ENCODE measurements around the gene CDH4. TPM values are rescaled to one million over a fixed set of nuclear protein-coding genes. Genes with fewer than 3 reads are reported as not detected.

The CDH4 gene
- total and polyA plus RNA-seq, 2 of the 8 experiments (the other 6 are each of a cell fraction or from before 2014, with no cell fraction given) = 4.3 to 7.9 TPM

DNA sequence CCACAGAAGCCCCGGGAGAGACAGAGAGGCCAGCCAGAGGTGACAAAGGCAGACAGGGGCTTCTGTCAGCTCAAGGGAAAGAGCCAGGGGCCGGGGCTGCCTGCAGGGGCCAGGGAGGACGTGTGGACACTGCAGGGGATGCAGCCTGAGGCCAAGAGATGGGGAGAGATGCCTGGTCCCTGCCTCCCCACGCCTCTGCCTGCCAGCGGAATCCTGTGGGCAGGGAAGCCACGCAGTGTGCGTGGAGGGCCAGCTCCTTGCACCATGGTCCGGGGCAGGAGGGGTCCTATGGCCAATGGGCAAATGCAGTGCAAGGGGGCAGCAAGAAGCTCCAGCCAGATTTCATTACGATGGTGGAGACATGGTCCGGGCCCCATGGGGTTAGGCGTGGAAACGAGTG is 224.9 kb downstream of the CDH4 start (continued):
- TF ChIP-seq, protein P1, sequence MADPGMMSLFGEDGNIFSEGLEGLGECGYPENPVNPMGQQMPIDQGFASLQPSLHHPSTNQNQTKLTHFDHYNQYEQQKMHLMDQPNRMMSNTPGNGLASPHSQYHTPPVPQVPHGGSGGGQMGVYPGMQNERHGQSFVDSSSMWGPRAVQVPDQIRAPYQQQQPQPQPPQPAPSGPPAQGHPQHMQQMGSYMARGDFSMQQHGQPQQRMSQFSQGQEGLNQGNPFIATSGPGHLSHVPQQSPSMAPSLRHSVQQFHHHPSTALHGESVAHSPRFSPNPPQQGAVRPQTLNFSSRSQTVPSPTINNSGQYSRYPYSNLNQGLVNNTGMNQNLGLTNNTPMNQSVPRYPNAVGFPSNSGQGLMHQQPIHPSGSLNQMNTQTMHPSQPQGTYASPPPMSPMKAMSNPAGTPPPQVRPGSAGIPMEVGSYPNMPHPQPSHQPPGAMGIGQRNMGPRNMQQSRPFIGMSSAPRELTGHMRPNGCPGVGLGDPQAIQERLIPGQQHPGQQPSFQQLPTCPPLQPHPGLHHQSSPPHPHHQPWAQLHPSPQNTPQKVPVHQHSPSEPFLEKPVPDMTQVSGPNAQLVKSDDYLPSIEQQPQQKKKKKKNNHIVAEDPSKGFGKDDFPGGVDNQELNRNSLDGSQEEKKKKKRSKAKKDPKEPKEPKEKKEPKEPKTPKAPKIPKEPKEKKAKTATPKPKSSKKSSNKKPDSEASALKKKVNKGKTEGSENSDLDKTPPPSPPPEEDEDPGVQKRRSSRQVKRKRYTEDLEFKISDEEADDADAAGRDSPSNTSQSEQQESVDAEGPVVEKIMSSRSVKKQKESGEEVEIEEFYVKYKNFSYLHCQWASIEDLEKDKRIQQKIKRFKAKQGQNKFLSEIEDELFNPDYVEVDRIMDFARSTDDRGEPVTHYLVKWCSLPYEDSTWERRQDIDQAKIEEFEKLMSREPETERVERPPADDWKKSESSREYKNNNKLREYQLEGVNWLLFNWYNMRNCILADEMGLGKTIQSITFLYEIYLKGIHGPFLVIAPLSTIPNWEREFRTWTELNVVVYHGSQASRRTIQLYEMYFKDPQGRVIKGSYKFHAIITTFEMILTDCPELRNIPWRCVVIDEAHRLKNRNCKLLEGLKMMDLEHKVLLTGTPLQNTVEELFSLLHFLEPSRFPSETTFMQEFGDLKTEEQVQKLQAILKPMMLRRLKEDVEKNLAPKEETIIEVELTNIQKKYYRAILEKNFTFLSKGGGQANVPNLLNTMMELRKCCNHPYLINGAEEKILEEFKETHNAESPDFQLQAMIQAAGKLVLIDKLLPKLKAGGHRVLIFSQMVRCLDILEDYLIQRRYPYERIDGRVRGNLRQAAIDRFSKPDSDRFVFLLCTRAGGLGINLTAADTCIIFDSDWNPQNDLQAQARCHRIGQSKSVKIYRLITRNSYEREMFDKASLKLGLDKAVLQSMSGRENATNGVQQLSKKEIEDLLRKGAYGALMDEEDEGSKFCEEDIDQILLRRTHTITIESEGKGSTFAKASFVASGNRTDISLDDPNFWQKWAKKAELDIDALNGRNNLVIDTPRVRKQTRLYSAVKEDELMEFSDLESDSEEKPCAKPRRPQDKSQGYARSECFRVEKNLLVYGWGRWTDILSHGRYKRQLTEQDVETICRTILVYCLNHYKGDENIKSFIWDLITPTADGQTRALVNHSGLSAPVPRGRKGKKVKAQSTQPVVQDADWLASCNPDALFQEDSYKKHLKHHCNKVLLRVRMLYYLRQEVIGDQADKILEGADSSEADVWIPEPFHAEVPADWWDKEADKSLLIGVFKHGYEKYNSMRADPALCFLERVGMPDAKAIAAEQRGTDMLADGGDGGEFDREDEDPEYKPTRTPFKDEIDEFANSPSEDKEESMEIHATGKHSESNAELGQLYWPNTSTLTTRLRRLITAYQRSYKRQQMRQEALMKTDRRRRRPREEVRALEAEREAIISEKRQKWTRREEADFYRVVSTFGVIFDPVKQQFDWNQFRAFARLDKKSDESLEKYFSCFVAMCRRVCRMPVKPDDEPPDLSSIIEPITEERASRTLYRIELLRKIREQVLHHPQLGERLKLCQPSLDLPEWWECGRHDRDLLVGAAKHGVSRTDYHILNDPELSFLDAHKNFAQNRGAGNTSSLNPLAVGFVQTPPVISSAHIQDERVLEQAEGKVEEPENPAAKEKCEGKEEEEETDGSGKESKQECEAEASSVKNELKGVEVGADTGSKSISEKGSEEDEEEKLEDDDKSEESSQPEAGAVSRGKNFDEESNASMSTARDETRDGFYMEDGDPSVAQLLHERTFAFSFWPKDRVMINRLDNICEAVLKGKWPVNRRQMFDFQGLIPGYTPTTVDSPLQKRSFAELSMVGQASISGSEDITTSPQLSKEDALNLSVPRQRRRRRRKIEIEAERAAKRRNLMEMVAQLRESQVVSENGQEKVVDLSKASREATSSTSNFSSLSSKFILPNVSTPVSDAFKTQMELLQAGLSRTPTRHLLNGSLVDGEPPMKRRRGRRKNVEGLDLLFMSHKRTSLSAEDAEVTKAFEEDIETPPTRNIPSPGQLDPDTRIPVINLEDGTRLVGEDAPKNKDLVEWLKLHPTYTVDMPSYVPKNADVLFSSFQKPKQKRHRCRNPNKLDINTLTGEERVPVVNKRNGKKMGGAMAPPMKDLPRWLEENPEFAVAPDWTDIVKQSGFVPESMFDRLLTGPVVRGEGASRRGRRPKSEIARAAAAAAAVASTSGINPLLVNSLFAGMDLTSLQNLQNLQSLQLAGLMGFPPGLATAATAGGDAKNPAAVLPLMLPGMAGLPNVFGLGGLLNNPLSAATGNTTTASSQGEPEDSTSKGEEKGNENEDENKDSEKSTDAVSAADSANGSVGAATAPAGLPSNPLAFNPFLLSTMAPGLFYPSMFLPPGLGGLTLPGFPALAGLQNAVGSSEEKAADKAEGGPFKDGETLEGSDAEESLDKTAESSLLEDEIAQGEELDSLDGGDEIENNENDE (IDR thresholded peaks at IDR 0.05; ENCODE audit: insufficient replicate concordance, low read length) = no peak
- TF ChIP-seq KDM1A (IDR thresholded peaks at IDR 0.05; ENCODE audit: borderline replicate concordance, low read length) = no peak

All from H1 (cell line).